MM.1S (cell line): ENCODE data around the gene CALHM3.
A peak's percentile ranks its signal among the peaks of the same experiment; 100 is the strongest.
"Not testable (repeated sequence)": the region's sequence is repeated elsewhere in the genome, so short reads cannot be mapped to it uniquely, and the experiment has no call there.

Experiments used
- DNase-seq: peaks from one replicate; pipeline ENCODE4 v3.0.0-alpha.2; 2015
- H2AFZ ChIP-seq: fragments of 300-600 bp; sonication (generic); 2 replicates; pipeline ENCODE4 v1.6.0; 2016; ENCODE audit warnings: antibody characterized with exemption, low read length
- H3F3A ChIP-seq: fragments of 300-600 bp; sonication (generic); 2 replicates; pipeline ENCODE4 v1.6.1; 2016; ENCODE audit warnings: mild to moderate bottlenecking, antibody characterized with exemption, low read length, moderate library complexity, mixed read lengths; ENCODE audit not compliant: insufficient read depth
- H3K27ac ChIP-seq: fragments of 300-600 bp; sonication (generic); 2 replicates; pipeline ENCODE4 v1.5.1; 2016; ENCODE audit warnings: mild to moderate bottlenecking, low read length
- H3K27me3 ChIP-seq: fragments of 300-600 bp; sonication (generic); replicated peaks from 2 replicates; pipeline ENCODE4 v1.6.0; 2016; ENCODE audit warnings: low read length; ENCODE audit not compliant: insufficient read depth
- H3K36me3 ChIP-seq: fragments of 300-600 bp; sonication (generic); replicated peaks from 2 replicates; pipeline ENCODE4 v1.6.1; 2016; ENCODE audit warnings: mild to moderate bottlenecking, low read length, mixed read lengths; ENCODE audit not compliant: insufficient read depth
- H3K4me1 ChIP-seq: fragments of 300-600 bp; sonication (generic); 2 replicates; pipeline ENCODE4 v1.6.1; 2016; ENCODE audit warnings: low read length, mixed read lengths
- H3K4me2 ChIP-seq: fragments of 300-600 bp; sonication (generic); 2 replicates; pipeline ENCODE4 v1.6.0; 2016; ENCODE audit warnings: low read depth, low read length
- H3K4me3 ChIP-seq: fragments of 300-600 bp; sonication (generic); 2 replicates; pipeline ENCODE4 v1.5.1; 2016; ENCODE audit warnings: low read length, mixed read lengths
- H3K79me2 ChIP-seq: fragments of 300-600 bp; sonication (generic); 2 replicates; pipeline ENCODE4 v1.6.1; 2016; ENCODE audit warnings: mixed run types, low read length, mixed read lengths
- H3K9ac ChIP-seq: fragments of 300-600 bp; sonication (generic); 2 replicates; pipeline ENCODE4 v1.6.1; 2016; ENCODE audit warnings: low read length, mixed read lengths
- H3K9me2 ChIP-seq: fragments of 300-600 bp; sonication (generic); replicated peaks from 2 replicates; pipeline ENCODE4 v1.6.1; 2016; ENCODE audit warnings: mild to moderate bottlenecking, low read length, mixed read lengths; ENCODE audit not compliant: insufficient read depth
- H3K9me3 ChIP-seq: fragments of 300-600 bp; sonication (generic); replicated peaks from 2 replicates; pipeline ENCODE4 v1.6.1; 2016; ENCODE audit warnings: mild to moderate bottlenecking, low read length, mixed read lengths; ENCODE audit not compliant: insufficient read depth
- H4K20me1 ChIP-seq: fragments of 300-600 bp; sonication (generic); 2 replicates; pipeline ENCODE4 v1.6.1; 2016; ENCODE audit warnings: mild to moderate bottlenecking, low read length, moderate library complexity, mixed read lengths; ENCODE audit not compliant: insufficient read depth
- CTCF ChIP-seq: fragments of 300-600 bp; sonication (generic); IDR thresholded peaks from 2 replicates; pipeline ENCODE4 v1.5.1; 2016; ENCODE audit warnings: antibody characterized with exemption, low read length, mixed read lengths
- EZH2 ChIP-seq: fragments of 300-600 bp; sonication (generic); optimal IDR thresholded peaks from 2 replicates; pipeline ENCODE3; 2017; ENCODE audit warnings: low read depth, mild to moderate bottlenecking, antibody characterized with exemption, low read length, mixed read lengths
- EZH2phosphoT487 ChIP-seq: fragments of 300-600 bp; sonication (generic); IDR thresholded peaks from 2 replicates; pipeline ENCODE4 v1.6.1; 2018; ENCODE audit warnings: antibody characterized with exemption, low read length

Gene CALHM3

GRCh38 chr10:103487410-103487708 is 8.3 kb upstream of the CALHM3 start:
- peaks cover 26% of the 10 kb centered on the region for H3F3A ChIP-seq
- H3K27me3 ChIP-seq, result no peaks in the 10 kb centered on the region
- no peaks in the 10 kb centered on the region for H3K79me2 ChIP-seq
- DNase-seq, result no peak
- H3K9me3 ChIP-seq, result no peaks in the 10 kb centered on the region
- H2AFZ ChIP-seq, result no peak overlapping the region
- H3K9me2 ChIP-seq, result no peaks in the 10 kb centered on the region
- peaks cover 23% of the 10 kb centered on the region for H3K4me1 ChIP-seq
- H3K27ac ChIP-seq, result no peak overlapping the region
- no peak overlapping the region for H3K4me3 ChIP-seq
- TF ChIP-seq EZH2 (no peak), CTCF (no peak), EZH2phosphoT487 (no peak)
- no peaks in the 10 kb centered on the region for H4K20me1 ChIP-seq
- no peaks in the 10 kb centered on the region for H3K36me3 ChIP-seq
- no peak overlapping the region for H3K4me2 ChIP-seq
- H3K9ac ChIP-seq, result no peak overlapping the region

DNA sequence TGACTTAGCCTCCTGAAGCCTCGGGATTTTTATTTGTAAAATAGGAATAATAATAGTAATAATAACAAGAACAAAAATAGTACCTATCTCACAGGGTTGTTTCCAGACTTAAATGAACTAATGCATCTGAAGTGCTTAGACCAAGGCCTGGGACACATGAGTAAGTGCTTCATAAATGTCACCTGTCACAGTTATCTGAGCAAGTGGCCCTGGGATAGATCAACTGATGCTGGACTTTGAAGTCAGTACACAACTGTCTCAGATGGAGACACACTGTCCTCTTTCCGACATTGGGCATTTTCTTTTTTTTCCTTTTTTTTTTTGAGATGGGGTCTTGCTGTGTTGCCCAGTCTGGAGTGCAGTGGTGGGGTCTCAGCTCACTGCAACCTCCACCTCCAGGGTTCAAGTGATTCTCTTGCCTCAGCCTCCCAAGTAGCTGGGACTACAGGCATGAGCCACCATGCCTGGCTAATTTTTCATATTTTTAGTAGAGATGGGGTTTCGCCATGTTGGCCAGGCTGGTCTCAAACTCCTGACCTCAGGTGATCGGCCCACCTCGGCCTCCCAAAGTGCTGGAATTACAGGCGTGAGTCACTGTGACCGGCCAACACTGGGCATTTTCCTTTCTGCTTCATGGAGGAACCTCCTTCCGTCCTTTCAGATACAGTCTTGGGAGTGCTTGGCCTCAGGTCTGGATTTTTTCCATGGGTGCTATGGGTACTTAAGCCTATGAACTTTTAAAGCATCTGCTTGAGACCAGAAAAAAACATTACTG is 7.8 kb upstream of the CALHM3 start:
- H3F3A ChIP-seq, result peaks cover 22% of the 10 kb centered on the region
- H3K79me2 ChIP-seq, H4K20me1 ChIP-seq, H2AFZ ChIP-seq, H3K9me2 ChIP-seq, DNase-seq, H3K4me2 ChIP-seq, H3K9me3 ChIP-seq, H3K36me3 ChIP-seq, H3K4me3 ChIP-seq, H3K27me3 ChIP-seq, H3K9ac ChIP-seq: not testable (repeated sequence)
- H3K27ac ChIP-seq, result 0 out of 2 replicates have a peak overlapping the region, but pooled peaks have one; percentile 42
- H3K4me1 ChIP-seq, result peaks cover 18% of the 10 kb centered on the region

- Histone ChIP-seq H3K9ac (no peak overlapping the region), H3K9me3 (no peaks in the 10 kb centered on the region)
- peak; percentile 81 for DNase-seq
These were observed 3.0 kb upstream of the CALHM3 start for GRCh38 chr10:103481974-103482531.

More at GRCh38 chr10:103481974-103482531, 3.0 kb upstream of the CALHM3 start:
- H3K4me2 ChIP-seq, result no peak overlapping the region
- H3K36me3 ChIP-seq, result no peaks in the 10 kb centered on the region
- H3F3A ChIP-seq, result peaks cover 11% of the 10 kb centered on the region
- peaks cover 3% of the 10 kb centered on the region; the same call in 1 of the 2 replicates for H3K4me1 ChIP-seq
- H3K4me3 ChIP-seq, result no peak overlapping the region
- H3K9me2 ChIP-seq, result no peaks in the 10 kb centered on the region
- no peaks in the 10 kb centered on the region for H3K79me2 ChIP-seq
- no peaks in the 10 kb centered on the region for H3K27me3 ChIP-seq
- TF ChIP-seq CTCF (peak; percentile 75), EZH2 (no peak)
- H4K20me1 ChIP-seq, result no peaks in the 10 kb centered on the region
- no peak overlapping the region for H3K27ac ChIP-seq
- no peak overlapping the region for H2AFZ ChIP-seq
